ENCODE data around the gene RNF130.

RNF130 gene

DNA sequence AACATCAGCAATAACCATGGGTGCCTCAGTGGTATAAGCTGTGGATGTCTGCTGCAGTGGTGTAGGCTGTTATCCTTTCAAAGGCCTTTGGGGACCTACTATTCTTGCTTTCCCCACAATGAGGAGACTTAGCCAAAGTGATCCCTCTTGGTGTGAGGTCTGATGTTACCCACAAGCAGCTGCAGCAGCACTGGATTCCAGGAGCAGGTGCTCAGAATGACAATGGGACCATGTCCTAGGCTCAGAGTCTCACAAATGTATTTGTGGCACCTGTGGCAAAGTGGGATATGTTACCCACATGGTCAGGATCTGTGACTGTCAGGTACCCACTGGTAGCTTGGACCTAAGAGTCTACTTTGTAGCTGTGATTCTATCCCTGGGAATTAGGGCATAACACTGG lies 70.4 kb downstream of the RNF130 start:
- peaks cover 0 to 17% of the 10 kb centered on the region in 2 experiments; a peak in 1 of 3 replicates for H3K36me3 ChIP-seq (ENCODE audit: control insufficient read depth in 2 of 2, insufficient read depth in 1 of 2, low read length in 2 of 2)
- ChIA-PET CTCF (no interaction called here), POLR2A (no interaction called here)
- TF ChIP-seq ZBTB20 (tag by site-specific recombination; IDR thresholded peaks at IDR 0.05) (no peak), ZNF174 (tag by site-specific recombination; IDR thresholded peaks at IDR 0.05) (no peak), SCRT2 (tag by site-specific recombination; IDR thresholded peaks at IDR 0.05) (no peak), ZBTB1 (tag by site-specific recombination; IDR thresholded peaks at IDR 0.05) (no peak), FEZF1 (tag by site-specific recombination; IDR thresholded peaks at IDR 0.05) (no peak), KLF10 (tag by site-specific recombination; IDR thresholded peaks at IDR 0.05) (no peak)
- no peaks in the 10 kb centered on the region for H3K9me3 ChIP-seq (ENCODE audit: control insufficient read depth, insufficient read depth, low read depth, low read length)
- peaks cover 4% of the 10 kb centered on the region; the same call in 1 of the 2 replicates for H3K4me1 ChIP-seq (ENCODE audit: control insufficient read depth, insufficient read depth, low read length)
- H3K27ac ChIP-seq (ENCODE audit: extremely low read depth, low read depth, low read length), result no peak overlapping the region
- H3K4me3 ChIP-seq (ENCODE audit: low read depth, low read length), result no peak overlapping the region

DNA sequence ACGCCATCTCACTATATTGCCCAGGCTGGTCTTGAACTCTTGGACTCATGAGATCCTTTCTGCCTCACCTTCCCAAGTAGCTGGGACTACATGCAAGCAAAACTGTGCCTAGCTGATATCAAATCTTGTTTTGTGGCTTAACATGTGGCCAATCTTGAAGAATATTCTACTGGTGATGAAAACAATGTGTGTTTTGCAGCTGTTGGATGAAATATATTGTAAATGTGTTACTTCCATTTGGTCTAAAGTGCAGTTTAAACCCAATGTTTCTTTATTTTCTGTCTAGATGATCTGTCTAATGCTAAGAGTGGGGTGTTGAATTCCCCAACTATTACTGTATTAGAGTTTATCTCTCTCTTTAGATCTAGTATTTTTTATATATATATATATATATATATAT lies 73.1 kb downstream of the RNF130 start:
- no peaks in the 10 kb centered on the region for H3K9me3 ChIP-seq (ENCODE audit: control insufficient read depth, insufficient read depth, low read depth, low read length)
- TF ChIP-seq, protein P1, sequence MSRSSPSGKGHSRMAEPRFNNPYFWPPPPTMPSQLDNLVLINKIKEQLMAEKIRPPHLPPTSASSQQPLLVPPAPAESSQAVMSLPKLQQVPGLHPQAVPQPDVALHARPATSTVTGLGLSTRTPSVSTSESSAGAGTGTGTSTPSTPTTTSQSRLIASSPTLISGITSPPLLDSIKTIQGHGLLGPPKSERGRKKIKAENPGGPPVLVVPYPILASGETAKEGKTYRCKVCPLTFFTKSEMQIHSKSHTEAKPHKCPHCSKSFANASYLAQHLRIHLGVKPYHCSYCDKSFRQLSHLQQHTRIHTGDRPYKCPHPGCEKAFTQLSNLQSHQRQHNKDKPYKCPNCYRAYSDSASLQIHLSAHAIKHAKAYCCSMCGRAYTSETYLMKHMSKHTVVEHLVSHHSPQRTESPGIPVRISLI (tag by site-specific recombination; IDR thresholded peaks at IDR 0.05), result no peak
- TF ChIP-seq ZNF555 (tag by site-specific recombination; conservative IDR thresholded peaks at IDR 0.05) (no peak), ZNF701 (tag by site-specific recombination; IDR thresholded peaks at IDR 0.05) (no peak), ZNF292 (tag by site-specific recombination; IDR thresholded peaks at IDR 0.05; ENCODE audit: borderline replicate concordance, low read depth) (no peak), ZBTB17 (tag by site-specific recombination; IDR thresholded peaks at IDR 0.05) (no peak), ZNF354C (tag by site-specific recombination; IDR thresholded peaks at IDR 0.05; ENCODE audit: borderline replicate concordance, low read depth) (no peak), HOXA7 (CRISPR knock-in tag; IDR thresholded peaks at IDR 0.05; ENCODE audit: borderline replicate concordance) (no peak), ZNF623 (tag by site-specific recombination; IDR thresholded peaks at IDR 0.05) (no peak), ZNF544 (tag by site-specific recombination; IDR thresholded peaks at IDR 0.05) (no peak), ZNF585B (tag by site-specific recombination; IDR thresholded peaks at IDR 0.05) (no peak), ZBTB8A (tag by site-specific recombination; IDR thresholded peaks at IDR 0.05) (no peak), ZBTB21 (tag by site-specific recombination; IDR thresholded peaks at IDR 0.05) (no peak), ZNF776 (tag by site-specific recombination; IDR thresholded peaks at IDR 0.05; ENCODE audit: borderline replicate concordance) (no peak), ZNF768 (tag by site-specific recombination; IDR thresholded peaks at IDR 0.05) (no peak)
- TF ChIP-seq, protein P2, sequence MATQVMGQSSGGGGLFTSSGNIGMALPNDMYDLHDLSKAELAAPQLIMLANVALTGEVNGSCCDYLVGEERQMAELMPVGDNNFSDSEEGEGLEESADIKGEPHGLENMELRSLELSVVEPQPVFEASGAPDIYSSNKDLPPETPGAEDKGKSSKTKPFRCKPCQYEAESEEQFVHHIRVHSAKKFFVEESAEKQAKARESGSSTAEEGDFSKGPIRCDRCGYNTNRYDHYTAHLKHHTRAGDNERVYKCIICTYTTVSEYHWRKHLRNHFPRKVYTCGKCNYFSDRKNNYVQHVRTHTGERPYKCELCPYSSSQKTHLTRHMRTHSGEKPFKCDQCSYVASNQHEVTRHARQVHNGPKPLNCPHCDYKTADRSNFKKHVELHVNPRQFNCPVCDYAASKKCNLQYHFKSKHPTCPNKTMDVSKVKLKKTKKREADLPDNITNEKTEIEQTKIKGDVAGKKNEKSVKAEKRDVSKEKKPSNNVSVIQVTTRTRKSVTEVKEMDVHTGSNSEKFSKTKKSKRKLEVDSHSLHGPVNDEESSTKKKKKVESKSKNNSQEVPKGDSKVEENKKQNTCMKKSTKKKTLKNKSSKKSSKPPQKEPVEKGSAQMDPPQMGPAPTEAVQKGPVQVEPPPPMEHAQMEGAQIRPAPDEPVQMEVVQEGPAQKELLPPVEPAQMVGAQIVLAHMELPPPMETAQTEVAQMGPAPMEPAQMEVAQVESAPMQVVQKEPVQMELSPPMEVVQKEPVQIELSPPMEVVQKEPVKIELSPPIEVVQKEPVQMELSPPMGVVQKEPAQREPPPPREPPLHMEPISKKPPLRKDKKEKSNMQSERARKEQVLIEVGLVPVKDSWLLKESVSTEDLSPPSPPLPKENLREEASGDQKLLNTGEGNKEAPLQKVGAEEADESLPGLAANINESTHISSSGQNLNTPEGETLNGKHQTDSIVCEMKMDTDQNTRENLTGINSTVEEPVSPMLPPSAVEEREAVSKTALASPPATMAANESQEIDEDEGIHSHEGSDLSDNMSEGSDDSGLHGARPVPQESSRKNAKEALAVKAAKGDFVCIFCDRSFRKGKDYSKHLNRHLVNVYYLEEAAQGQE (tag by site-specific recombination; IDR thresholded peaks at IDR 0.05), result no peak
- TF ChIP-seq, protein P3, sequence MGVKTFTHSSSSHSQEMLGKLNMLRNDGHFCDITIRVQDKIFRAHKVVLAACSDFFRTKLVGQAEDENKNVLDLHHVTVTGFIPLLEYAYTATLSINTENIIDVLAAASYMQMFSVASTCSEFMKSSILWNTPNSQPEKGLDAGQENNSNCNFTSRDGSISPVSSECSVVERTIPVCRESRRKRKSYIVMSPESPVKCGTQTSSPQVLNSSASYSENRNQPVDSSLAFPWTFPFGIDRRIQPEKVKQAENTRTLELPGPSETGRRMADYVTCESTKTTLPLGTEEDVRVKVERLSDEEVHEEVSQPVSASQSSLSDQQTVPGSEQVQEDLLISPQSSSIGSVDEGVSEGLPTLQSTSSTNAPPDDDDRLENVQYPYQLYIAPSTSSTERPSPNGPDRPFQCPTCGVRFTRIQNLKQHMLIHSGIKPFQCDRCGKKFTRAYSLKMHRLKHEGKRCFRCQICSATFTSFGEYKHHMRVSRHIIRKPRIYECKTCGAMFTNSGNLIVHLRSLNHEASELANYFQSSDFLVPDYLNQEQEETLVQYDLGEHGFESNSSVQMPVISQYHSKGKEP (tag by site-specific recombination; IDR thresholded peaks at IDR 0.05), result no peak
- H3K36me3 ChIP-seq (ENCODE audit: control insufficient read depth in 2 of 2, insufficient read depth in 1 of 2, low read length in 2 of 2), result peaks cover 0 to 17% of the 10 kb centered on the region in 2 experiments; a peak in 1 of 3 replicates
- no peak overlapping the region for H3K4me3 ChIP-seq (ENCODE audit: low read depth, low read length)
- H3K27ac ChIP-seq (ENCODE audit: extremely low read depth, low read depth, low read length), result no peak overlapping the region
- CTCF ChIA-PET, result no interaction called here
- no peaks in the 10 kb centered on the region for H3K4me1 ChIP-seq (ENCODE audit: control insufficient read depth, insufficient read depth, low read length)
- POLR2A ChIA-PET, result no interaction called here

Data from HEK293 (cell line).